Measurements from ENCODE around the gene VPS18. TPM values are rescaled to one million over a fixed set of nuclear protein-coding genes. Genes with fewer than 3 reads are reported as not detected.
"Not testable (repeated sequence)": the region's sequence is repeated elsewhere in the genome, so short reads cannot be mapped to it uniquely, and the experiment has no call there.

Gene VPS18
- total and polyA plus RNA-seq, 2 donors, result 15.1 to 19.3 TPM

- no peaks in the 10 kb centered on the region for H3K36me3 ChIP-seq (ENCODE audit: insufficient read depth)
- H3K4me3 ChIP-seq (ENCODE audit: low read depth, low read length), result no peak overlapping the region
- no peaks in the 10 kb centered on the region for H3K4me1 ChIP-seq (ENCODE audit: insufficient read depth)
- H3K27ac ChIP-seq (ENCODE audit: low read depth), result no peak overlapping the region
- WGBS, result 68% methylated on average over 8 of the region's 8 CpGs
- no peak for DNase-seq (ENCODE audit: extremely low spot score)
Observed at GRCh38 chr15:40856746-40857145, 37.5 kb upstream of the VPS18 start.

GRCh38 chr15:40857601-40858341 is 36.5 kb upstream of the VPS18 start:
- H3K27ac ChIP-seq (ENCODE audit: low read depth), result no peak overlapping the region
- no peaks in the 10 kb centered on the region for H3K4me1 ChIP-seq (ENCODE audit: insufficient read depth)
- no peaks in the 10 kb centered on the region for H3K36me3 ChIP-seq (ENCODE audit: insufficient read depth)
- DNase-seq (ENCODE audit: extremely low spot score), result peak; percentile 86
- H3K4me3 ChIP-seq (ENCODE audit: low read depth, low read length), result no peak overlapping the region
- WGBS, result 22% methylated on average over 15 of the region's 15 CpGs

GRCh38 chr15:40858706-40859105 is 35.5 kb upstream of the VPS18 start:
- Histone ChIP-seq H3K27ac (ENCODE audit: low read depth) (no peak overlapping the region), H3K4me3 (ENCODE audit: low read depth, low read length) (no peak overlapping the region), H3K4me1 (ENCODE audit: insufficient read depth) (no peaks in the 10 kb centered on the region), H3K36me3 (ENCODE audit: insufficient read depth) (no peaks in the 10 kb centered on the region)
- DNase-seq (ENCODE audit: extremely low spot score), result no peak
- WGBS, result 74% methylated on average over 10 of the region's 10 CpGs

GRCh38 chr15:40859206-40859851 is 34.9 kb upstream of the VPS18 start:
- DNase-seq (ENCODE audit: extremely low spot score), result no peak
- WGBS, result 48% methylated on average over 18 of the region's 18 CpGs

GRCh38 chr15:40861147-40861546 is 33.1 kb upstream of the VPS18 start:
- DNase-seq (ENCODE audit: extremely low spot score); H3K27ac ChIP-seq (ENCODE audit: low read depth); H3K4me1 ChIP-seq (ENCODE audit: insufficient read depth); H3K36me3 ChIP-seq (ENCODE audit: insufficient read depth); H3K4me3 ChIP-seq (ENCODE audit: low read depth, low read length): not testable (repeated sequence)
- WGBS, result 79% methylated on average over 4 of the region's 4 CpGs

More at GRCh38 chr15:40859206-40859851, 34.9 kb upstream of the VPS18 start:
- H3K4me3 ChIP-seq (ENCODE audit: low read depth, low read length), result no peak overlapping the region
- H3K36me3 ChIP-seq (ENCODE audit: insufficient read depth), result no peaks in the 10 kb centered on the region
- no peak overlapping the region for H3K27ac ChIP-seq (ENCODE audit: low read depth)
- H3K4me1 ChIP-seq (ENCODE audit: insufficient read depth), result no peaks in the 10 kb centered on the region

- H3K27ac ChIP-seq (ENCODE audit: low read depth), result no peak overlapping the region
- no peak for DNase-seq (ENCODE audit: extremely low spot score)
- no peaks in the 10 kb centered on the region for H3K4me1 ChIP-seq (ENCODE audit: insufficient read depth)
- no peak overlapping the region for H3K4me3 ChIP-seq (ENCODE audit: low read depth, low read length)
- 37% methylated on average over 4 of the region's 4 CpGs for WGBS
- H3K36me3 ChIP-seq (ENCODE audit: insufficient read depth), result no peaks in the 10 kb centered on the region
Observed at GRCh38 chr15:40863660-40864270, 30.5 kb upstream of the VPS18 start.

GRCh38 chr15:40867199-40867598 is 27.1 kb upstream of the VPS18 start:
- no peak overlapping the region for H3K4me3 ChIP-seq (ENCODE audit: low read depth, low read length)
- H3K27ac ChIP-seq (ENCODE audit: low read depth), result no peak overlapping the region
- WGBS, result 94% methylated on average over 4 of the region's 4 CpGs
- H3K4me1 ChIP-seq (ENCODE audit: insufficient read depth), result no peaks in the 10 kb centered on the region
- no peak for DNase-seq (ENCODE audit: extremely low spot score)
- no peaks in the 10 kb centered on the region for H3K36me3 ChIP-seq (ENCODE audit: insufficient read depth)

- no peak overlapping the region for H3K27ac ChIP-seq (ENCODE audit: low read depth)
- H3K4me1 ChIP-seq (ENCODE audit: insufficient read depth), result no peaks in the 10 kb centered on the region
- DNase-seq (ENCODE audit: extremely low spot score), result no peak
- H3K36me3 ChIP-seq (ENCODE audit: insufficient read depth), result no peaks in the 10 kb centered on the region
- H3K4me3 ChIP-seq (ENCODE audit: low read depth, low read length), result no peak overlapping the region
- WGBS, result 65% methylated on average over 5 of the region's 5 CpGs
Observed at GRCh38 chr15:40869686-40870085, 24.6 kb upstream of the VPS18 start.

- 95% methylated on average over 1 of the region's 1 CpG for WGBS
- H3K27ac ChIP-seq (ENCODE audit: low read depth), result no peak overlapping the region
- H3K36me3 ChIP-seq (ENCODE audit: insufficient read depth), result no peaks in the 10 kb centered on the region
- DNase-seq (ENCODE audit: extremely low spot score), result no peak
- no peaks in the 10 kb centered on the region for H3K4me1 ChIP-seq (ENCODE audit: insufficient read depth)
- no peak overlapping the region for H3K4me3 ChIP-seq (ENCODE audit: low read depth, low read length)
Observed at GRCh38 chr15:40870716-40871115, 23.5 kb upstream of the VPS18 start.

GRCh38 chr15:40871749-40872617 is 22.3 kb upstream of the VPS18 start:
- Histone ChIP-seq H3K4me1 (ENCODE audit: insufficient read depth) (no peaks in the 10 kb centered on the region), H3K27ac (ENCODE audit: low read depth) (peak overlapping the region; percentile 14), H3K36me3 (ENCODE audit: insufficient read depth) (no peaks in the 10 kb centered on the region), H3K4me3 (ENCODE audit: low read depth, low read length) (no peak overlapping the region)
- DNase-seq (ENCODE audit: extremely low spot score), result no peak
- 82% methylated on average over 13 of the region's 13 CpGs for WGBS

GRCh38 chr15:40872791-40873693 is 21.2 kb upstream of the VPS18 start:
- 60% methylated on average over 33 of the region's 33 CpGs for WGBS
- peak overlapping the region; percentile 47 for H3K4me3 ChIP-seq (ENCODE audit: low read depth, low read length)
- no peak for DNase-seq (ENCODE audit: extremely low spot score)

GRCh38 chr15:40873694-40874561 is 20.3 kb upstream of the VPS18 start, which contains the start of gene RHOV:
RHOV (minus strand) TSS chr15:40874234; CDS start chr15:40874139, 95 bp downstream.
- Histone ChIP-seq H3K27ac (ENCODE audit: low read depth) (peak within 1 kb of the TSS; percentile 75), H3K4me3 (ENCODE audit: low read depth, low read length) (peak within 1 kb of the TSS; percentile 47), H3K4me1 (ENCODE audit: insufficient read depth) (no peaks in the 10 kb centered on the region), H3K36me3 (ENCODE audit: insufficient read depth) (no peaks in the 10 kb centered on the region)
- DNase-seq (ENCODE audit: extremely low spot score), result no peak
- 1% methylated on average over 74 of the region's 74 CpGs for WGBS

More at GRCh38 chr15:40872791-40873693, 21.2 kb upstream of the VPS18 start:
- Histone ChIP-seq H3K4me1 (ENCODE audit: insufficient read depth) (no peaks in the 10 kb centered on the region), H3K27ac (ENCODE audit: low read depth) (no peak overlapping the region), H3K36me3 (ENCODE audit: insufficient read depth) (no peaks in the 10 kb centered on the region)
